Right hindlimb (tissue), 1 donor: ENCODE data around the gene ANGPTL1.
A peak's percentile ranks its signal among the peaks of the same experiment; 100 is the strongest.
"Not testable (repeated sequence)": the region's sequence is repeated elsewhere in the genome, so short reads cannot be mapped to it uniquely, and the experiment has no call there.

Experiments
- DNase-seq: peaks from one replicate; pipeline ENCODE4 v3.0.0-alpha.2; 2018

ANGPTL1 gene

GRCh38 chr1:178864326-178864725 is 6.6 kb downstream of the ANGPTL1 start:
- DNase-seq = no peak

DNA sequence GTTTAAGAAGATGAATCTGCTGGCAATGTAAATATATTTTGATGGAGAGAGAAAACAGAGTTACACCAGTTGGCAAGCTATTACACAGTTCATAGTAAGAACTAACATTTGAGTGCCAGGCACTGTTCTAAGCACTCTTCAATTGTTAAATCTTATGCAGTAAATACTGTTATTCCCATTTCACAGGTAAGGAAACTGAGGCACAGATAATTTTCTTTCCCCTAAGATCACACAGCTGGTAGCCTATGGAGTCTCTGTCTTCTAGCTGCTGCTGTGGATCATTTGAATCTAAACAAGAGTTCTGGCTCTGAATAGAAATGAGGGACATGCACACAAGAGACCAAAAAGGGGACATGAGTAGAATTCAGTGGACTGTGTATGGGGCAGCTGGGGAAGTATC is 8.0 kb downstream of the ANGPTL1 start:
- DNase-seq = no peak

DNA sequence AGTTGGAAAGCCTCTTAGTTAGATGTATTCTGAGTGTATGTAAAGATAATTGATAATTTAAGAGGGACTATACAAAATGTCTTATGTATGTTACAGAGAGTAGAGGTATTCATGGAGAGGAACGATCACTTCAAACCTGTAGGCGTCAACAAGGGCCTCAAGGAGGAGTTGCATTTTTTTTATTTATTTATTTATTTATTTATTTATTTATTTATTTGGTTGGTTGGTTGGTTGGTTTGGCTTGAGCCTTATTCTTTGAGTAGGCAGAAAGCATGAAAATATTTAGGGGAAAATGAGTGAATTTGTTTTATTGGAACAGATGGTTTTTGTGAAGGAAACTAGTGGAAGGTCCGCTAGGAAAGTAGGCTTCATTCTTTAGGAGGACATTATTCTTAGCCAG is 8.5 kb downstream of the ANGPTL1 start:
- no peak for DNase-seq

- no peak for DNase-seq
Observed at GRCh38 chr1:178857126-178857525, 13.8 kb downstream of the ANGPTL1 start.

DNA sequence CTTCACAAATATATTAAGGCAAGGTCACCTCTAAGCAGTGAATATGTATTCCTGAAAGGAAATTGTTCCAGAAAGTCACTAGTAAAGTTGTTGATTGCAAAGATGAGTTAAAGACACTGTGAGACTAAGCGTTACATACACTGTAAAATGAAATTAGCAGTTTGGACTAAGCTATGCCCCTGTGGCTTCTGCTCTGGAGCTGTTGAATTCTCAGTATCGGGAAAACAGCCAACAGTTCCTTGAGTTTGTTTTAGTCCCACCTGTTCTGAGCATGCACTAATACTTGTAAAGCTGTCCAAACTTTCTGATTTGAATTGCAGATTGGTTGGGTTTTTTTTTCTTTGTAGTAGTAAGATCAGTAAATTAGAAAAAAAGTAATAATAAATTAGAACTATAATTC is 21.0 kb downstream of the ANGPTL1 start:
- DNase-seq = peak; percentile 22

GRCh38 chr1:178847919-178848318 is 23.0 kb downstream of the ANGPTL1 start:
- not testable (repeated sequence) for DNase-seq

DNA sequence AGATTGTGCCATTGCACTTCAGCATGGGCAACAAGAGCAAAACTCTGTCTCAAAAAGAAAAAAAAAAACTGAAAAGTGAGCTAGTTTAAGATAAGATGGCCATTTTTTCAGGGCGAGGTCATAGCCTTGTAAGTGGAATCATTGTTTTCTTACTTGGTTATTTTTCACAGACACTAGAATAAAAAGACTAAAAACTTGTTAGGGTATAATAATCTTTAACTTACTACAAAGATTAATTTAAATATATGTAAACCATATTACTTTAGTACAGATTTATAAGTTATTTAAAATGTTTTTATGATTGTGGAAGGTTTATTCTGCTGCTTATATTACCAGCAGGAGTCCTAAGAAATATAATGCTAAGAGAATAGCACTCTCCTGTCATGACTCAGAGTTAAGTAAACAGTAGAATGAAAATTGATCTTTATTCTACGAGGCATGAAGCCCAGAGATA is 23.5 kb downstream of the ANGPTL1 start:
- DNase-seq = no peak

DNA sequence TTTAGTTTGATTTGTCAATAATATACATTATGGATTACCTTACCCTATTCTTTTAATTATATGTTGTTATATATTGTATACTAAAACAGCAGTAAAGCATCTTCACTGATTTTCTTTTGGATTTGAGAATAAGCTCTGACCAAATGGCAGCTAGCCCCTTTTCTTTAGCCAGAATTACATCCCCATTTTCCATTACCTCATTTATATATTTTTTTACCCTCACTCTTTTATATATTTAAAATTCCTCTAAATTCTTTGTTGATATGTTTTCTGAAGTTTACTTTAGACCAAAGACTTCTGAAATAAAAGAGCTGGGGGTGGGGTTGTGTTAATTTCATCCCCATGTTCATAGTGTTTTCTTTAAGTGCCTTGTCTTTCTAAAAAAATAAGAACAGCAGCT is 24.6 kb downstream of the ANGPTL1 start:
- DNase-seq = no peak

GRCh38 chr1:178844436-178844835 is 26.4 kb downstream of the ANGPTL1 start:
- DNase-seq = no peak

- DNase-seq = no peak
Observed at GRCh38 chr1:178825167-178825566, 45.7 kb downstream of the ANGPTL1 start.

- DNase-seq = no peak
Observed at GRCh38 chr1:178821134-178821866, 49.6 kb downstream of the ANGPTL1 start.

GRCh38 chr1:178819123-178819522 is 51.8 kb downstream of the ANGPTL1 start:
- DNase-seq = no peak

DNA sequence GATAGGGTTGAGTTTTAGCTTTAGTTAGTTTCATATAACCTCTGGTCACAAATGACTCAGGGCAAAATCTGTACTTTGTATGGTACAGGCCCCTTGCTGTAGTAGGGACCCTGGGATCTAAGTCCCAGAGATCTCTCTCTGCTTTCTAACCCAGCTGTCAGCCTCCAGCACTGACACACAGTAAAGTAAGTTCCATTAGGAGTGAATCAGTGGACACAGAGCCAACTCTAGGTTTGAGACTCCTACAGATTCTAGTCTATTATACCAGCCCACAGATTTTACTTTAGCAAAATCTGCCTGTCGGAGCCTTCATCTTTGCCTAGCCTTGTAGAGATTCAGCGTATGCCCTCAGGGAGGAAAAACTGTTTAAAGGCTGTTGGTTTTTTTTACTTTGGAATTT is 52.5 kb downstream of the ANGPTL1 start:
- DNase-seq = no peak

- DNase-seq = no peak
Observed at GRCh38 chr1:178810585-178810984, 60.3 kb downstream of the ANGPTL1 start.

GRCh38 chr1:178808529-178808928 is 62.3 kb downstream of the ANGPTL1 start:
- DNase-seq = no peak

DNA sequence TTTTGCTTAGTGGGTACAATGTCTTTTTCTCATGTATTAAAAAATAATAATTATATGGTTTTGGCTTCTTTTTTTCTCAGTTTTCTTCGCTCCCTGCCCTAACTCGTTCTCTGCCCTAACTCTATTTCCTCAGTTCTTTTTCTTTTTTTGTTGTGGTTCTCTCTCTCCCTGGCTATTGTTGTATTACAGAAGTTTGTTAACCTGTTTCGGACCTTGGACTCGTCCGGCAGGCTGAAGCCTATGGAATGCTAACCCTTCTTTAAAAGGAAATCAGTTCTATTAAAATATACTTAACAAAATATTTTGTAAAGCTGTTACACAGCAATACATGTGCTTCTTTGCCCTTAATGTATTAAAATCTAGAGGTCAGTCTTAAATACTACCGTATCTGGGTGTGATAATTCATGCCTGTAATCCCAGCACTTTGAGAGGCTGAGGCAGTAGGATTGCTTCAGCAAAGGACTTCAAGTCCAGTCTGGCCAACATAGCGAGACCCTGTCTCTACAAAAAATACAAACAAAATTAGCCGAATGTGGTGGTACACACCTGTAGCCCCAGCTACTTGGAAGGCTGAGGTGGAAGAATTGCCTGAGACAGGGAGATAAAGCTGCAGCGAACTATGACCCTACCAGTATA is 64.1 kb downstream of the ANGPTL1 start:
- no peak for DNase-seq

DNA sequence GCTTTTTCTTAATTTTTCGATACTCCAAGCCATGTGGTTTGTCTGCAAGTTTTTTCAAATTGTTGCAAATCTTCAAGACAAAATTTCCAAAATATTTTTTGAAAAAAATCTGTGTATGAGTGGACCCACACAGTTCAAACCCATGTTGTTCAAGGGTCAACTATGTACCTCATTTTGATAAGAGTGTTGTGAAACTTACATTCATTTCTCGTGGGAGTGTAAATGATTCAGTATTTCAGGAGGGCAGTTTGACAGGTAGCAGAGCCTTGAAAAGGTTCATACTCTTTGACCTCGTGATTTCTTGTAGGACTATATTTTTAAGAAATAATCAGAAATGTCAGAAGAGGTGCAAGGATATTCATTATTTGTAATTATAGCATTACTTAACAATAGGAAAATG is 68.0 kb downstream of the ANGPTL1 start:
- no peak for DNase-seq
